ENCODE data around the gene ELL2.
A peak's percentile ranks its signal among the peaks of the same experiment; 100 is the strongest.

The ELL2 gene

DNA sequence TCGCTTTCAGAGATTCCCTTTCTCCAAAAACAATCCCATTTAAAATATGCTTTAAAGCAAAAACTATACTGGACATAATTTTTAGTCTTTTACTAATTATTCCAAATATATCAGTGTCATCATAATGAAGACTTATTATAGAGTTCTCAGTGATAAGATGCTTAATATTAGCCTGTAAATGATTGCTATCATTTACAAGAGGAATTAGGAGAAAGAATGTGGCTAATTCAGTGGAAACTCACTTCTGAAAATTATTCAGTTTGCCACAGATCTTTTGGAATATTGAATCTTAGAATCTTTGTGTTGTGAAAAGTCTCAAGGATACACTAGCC is 114.4 kb downstream of the ELL2 start:
- no peaks in the 10 kb centered on the region for H3K27me3 ChIP-seq (ENCODE audit: insufficient read depth, poor library complexity, severe bottlenecking)
- H3K36me3 ChIP-seq (ENCODE audit: low read depth) = no peaks in the 10 kb centered on the region
- H3K4me3 ChIP-seq (ENCODE audit: severe bottlenecking) = no peak overlapping the region
- DNase-seq (ENCODE audit: low spot score) (no peak), ATAC-seq (ENCODE audit: low read depth) (no peak)
- H3K4me1 ChIP-seq (ENCODE audit: insufficient read depth, poor library complexity, severe bottlenecking) = no peaks in the 10 kb centered on the region
- peak; percentile 89 for TF ChIP-seq CTCF (IDR thresholded peaks at IDR 0.05; ENCODE audit: poor library complexity, severe bottlenecking)
- no peak overlapping the region for H3K27ac ChIP-seq (ENCODE audit: poor library complexity, severe bottlenecking)
- H3K9me3 ChIP-seq (ENCODE audit: severe bottlenecking) = no peaks in the 10 kb centered on the region

GRCh38 chr5:95846554-95847260 is 114.9 kb downstream of the ELL2 start:
- Histone ChIP-seq H3K36me3 (ENCODE audit: low read depth) (no peaks in the 10 kb centered on the region), H3K27ac (ENCODE audit: poor library complexity, severe bottlenecking) (no peak overlapping the region), H3K27me3 (ENCODE audit: insufficient read depth, poor library complexity, severe bottlenecking) (no peaks in the 10 kb centered on the region), H3K4me1 (ENCODE audit: insufficient read depth, poor library complexity, severe bottlenecking) (no peaks in the 10 kb centered on the region), H3K4me3 (ENCODE audit: severe bottlenecking) (no peak overlapping the region), H3K9me3 (ENCODE audit: severe bottlenecking) (no peaks in the 10 kb centered on the region)
- ATAC-seq (ENCODE audit: low read depth) (peak; percentile 86), DNase-seq (ENCODE audit: low spot score) (no peak)
- TF ChIP-seq CTCF (IDR thresholded peaks at IDR 0.05; ENCODE audit: poor library complexity, severe bottlenecking) = peak; percentile 99

GRCh38 chr5:95845391-95845790 is 116.3 kb downstream of the ELL2 start:
- DNase-seq (ENCODE audit: low spot score) = no peak
- Histone ChIP-seq H3K36me3 (ENCODE audit: low read depth) (no peaks in the 10 kb centered on the region), H3K27me3 (ENCODE audit: insufficient read depth, poor library complexity, severe bottlenecking) (no peaks in the 10 kb centered on the region), H3K4me1 (ENCODE audit: insufficient read depth, poor library complexity, severe bottlenecking) (no peaks in the 10 kb centered on the region), H3K27ac (ENCODE audit: poor library complexity, severe bottlenecking) (no peak overlapping the region), H3K9me3 (ENCODE audit: severe bottlenecking) (no peaks in the 10 kb centered on the region), H3K4me3 (ENCODE audit: severe bottlenecking) (no peak overlapping the region)
- no peak for TF ChIP-seq CTCF (IDR thresholded peaks at IDR 0.05; ENCODE audit: poor library complexity, severe bottlenecking)
- ATAC-seq (ENCODE audit: low read depth) = no peak

DNA sequence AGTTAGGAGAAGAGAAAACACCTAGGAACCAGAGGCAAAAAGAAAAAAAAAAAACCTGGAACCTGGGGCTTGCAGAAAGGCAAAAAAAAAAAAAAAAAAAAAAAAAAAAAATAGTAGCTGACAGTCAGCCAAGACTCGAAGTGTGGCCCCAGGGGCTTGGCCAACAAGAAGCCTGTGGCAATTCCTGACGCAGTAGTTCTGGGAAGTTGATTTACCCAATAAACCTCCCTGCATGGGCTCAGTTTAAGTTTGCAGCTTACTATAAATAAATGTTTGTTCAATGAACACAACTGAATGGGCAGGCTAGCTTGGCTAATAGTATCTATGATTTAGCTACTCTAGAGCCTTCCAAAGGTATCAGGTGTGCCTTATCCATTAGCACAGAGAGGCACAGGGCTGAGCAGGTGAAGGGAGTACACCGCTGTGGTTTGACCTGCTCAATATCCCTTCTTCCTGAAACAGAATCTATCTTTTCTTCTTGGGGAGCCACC is 117.9 kb downstream of the ELL2 start:
- no peak for ATAC-seq (ENCODE audit: low read depth)
- H3K27ac ChIP-seq (ENCODE audit: poor library complexity, severe bottlenecking) = no peak overlapping the region
- TF ChIP-seq CTCF (IDR thresholded peaks at IDR 0.05; ENCODE audit: poor library complexity, severe bottlenecking) = no peak
- H3K27me3 ChIP-seq (ENCODE audit: insufficient read depth, poor library complexity, severe bottlenecking) = no peaks in the 10 kb centered on the region
- H3K4me3 ChIP-seq (ENCODE audit: severe bottlenecking) = no peak overlapping the region
- H3K4me1 ChIP-seq (ENCODE audit: insufficient read depth, poor library complexity, severe bottlenecking) = no peaks in the 10 kb centered on the region
- no peak for DNase-seq (ENCODE audit: low spot score)
- no peaks in the 10 kb centered on the region for H3K9me3 ChIP-seq (ENCODE audit: severe bottlenecking)
- H3K36me3 ChIP-seq (ENCODE audit: low read depth) = no peaks in the 10 kb centered on the region

- Histone ChIP-seq H3K27ac (ENCODE audit: poor library complexity, severe bottlenecking) (no peak overlapping the region), H3K9me3 (ENCODE audit: severe bottlenecking) (no peaks in the 10 kb centered on the region), H3K4me1 (ENCODE audit: insufficient read depth, poor library complexity, severe bottlenecking) (no peaks in the 10 kb centered on the region), H3K4me3 (ENCODE audit: severe bottlenecking) (no peak overlapping the region), H3K27me3 (ENCODE audit: insufficient read depth, poor library complexity, severe bottlenecking) (no peaks in the 10 kb centered on the region), H3K36me3 (ENCODE audit: low read depth) (no peaks in the 10 kb centered on the region)
- ATAC-seq (ENCODE audit: low read depth) (no peak), DNase-seq (ENCODE audit: low spot score) (peak; percentile 23)
- no peak for TF ChIP-seq CTCF (IDR thresholded peaks at IDR 0.05; ENCODE audit: poor library complexity, severe bottlenecking)
Measured at GRCh38 chr5:95842854-95843544, 118.7 kb downstream of the ELL2 start.
